HepG2 (cell line): ENCODE measurements around the gene SUSD3. TPM values are rescaled to one million over a fixed set of nuclear protein-coding genes. Genes with fewer than 3 reads are reported as not detected.

Experiments used
- ATAC-seq: fragments of 200-7000 bp; cut with Tn5 transposase; 3 replicates; pipeline ENCODE4 v1.9.1; 2020; ENCODE audit warnings: mild to moderate bottlenecking, moderate library complexity
- BruUV-seq: library from RNA; stranded (reverse); fragments of 400-500 nt; replicated peaks from 2 replicates; lab custom pipeline; 2021; lab: Mats Ljungman, UMichigan
- CTCF ChIA-PET: fragments of 300-600 bp; formaldehyde crosslinking; extraction: SDS; loops from one replicate; lab custom pipeline; 2021; ENCODE audit warnings: low total read pairs, inconsistent platforms, low intra/inter-chr PET ratio; lab: Yijun Ruan, JAX
- POLR2A ChIA-PET: fragments of 350-600 bp; sonication (Branson Sonifier 250); formaldehyde crosslinking; loops from one replicate; lab custom pipeline; 2020; ENCODE audit warnings: antibody characterized with exemption, inconsistent platforms; lab: Yijun Ruan, JAX
- DNase-seq: peaks from one replicate; pipeline ENCODE4 v3.0.0-alpha.2; 2015; ENCODE audit warnings: low spot score
- FAIRE-seq: peaks from 3 replicates; lab custom pipeline; 2011; peaks lifted over from hg19 to GRCh38; lab: Jason Lieb, UNC
- H2AFZ ChIP-seq: one replicate; pipeline ENCODE4 v1.6.1; 2011; ENCODE audit warnings: low read length, inconsistent platforms
- H3K27ac ChIP-seq: fragments of 300-600 bp; 3 replicates; pipeline ENCODE4 v1.8.0; 2011; ENCODE audit warnings: mixed run types, mild to moderate bottlenecking, mixed read lengths, low read length, inconsistent platforms; ENCODE audit not compliant: insufficient read depth; ENCODE audit errors: extremely low read length
- H3K27me3 ChIP-seq, 2 experiments: fragments of 200-600 bp in 1 of 2; 2 replicates in 1 of 2; 3 replicates in 1 of 2; pipeline versions ENCODE4 v1.6.0 to v1.8.0; 2011; ENCODE audit warnings: low read length in 2 of 2, mild to moderate bottlenecking in 2 of 2, moderate library complexity in 2 of 2, inconsistent platforms in 1 of 2; ENCODE audit not compliant: insufficient read depth in 2 of 2, control insufficient read depth in 1 of 2
- H3K36me3 ChIP-seq, 2 experiments: fragments of 200-600 bp in 1 of 2; replicated peaks in 1 of 2; 2 replicates in 1 of 2; 3 replicates in 1 of 2; pipeline versions ENCODE4 v1.5.1 to v1.8.0; 2011; ENCODE audit warnings: low read length in 2 of 2, inconsistent platforms in 1 of 2; ENCODE audit not compliant: insufficient read depth in 2 of 2, control insufficient read depth in 1 of 2
- H3K4me1 ChIP-seq: 2 replicates; pipeline ENCODE4 v1.5.1; 2012; ENCODE audit warnings: low read length, inconsistent platforms; ENCODE audit not compliant: insufficient read depth
- H3K4me2 ChIP-seq: 2 replicates; pipeline ENCODE4 v1.6.0; 2011; ENCODE audit warnings: low read depth, low read length, inconsistent platforms
- H3K4me3 ChIP-seq, 3 experiments: fragments of 200-600 bp in 1 of 3; sonication (generic), shearing (Covaris generic) in 1 of 3; replicated peaks in 1 of 3; 2 replicates each; pipeline ENCODE4 v1.5.1; 2011 to 2016; ENCODE audit warnings: low read length in 3 of 3, inconsistent platforms in 2 of 3, low read depth in 2 of 3, mild to moderate bottlenecking in 2 of 3, control low read depth in 1 of 3, mixed read lengths in 1 of 3; ENCODE audit not compliant: insufficient read depth in 1 of 3
- H3K79me2 ChIP-seq: one replicate; pipeline ENCODE4 v1.6.1; 2011; ENCODE audit warnings: low read length, inconsistent platforms; ENCODE audit not compliant: insufficient read depth
- H3K9ac ChIP-seq: 2 replicates; pipeline ENCODE4 v1.6.0; 2011; ENCODE audit warnings: mild to moderate bottlenecking, low read depth, low read length, inconsistent platforms; ENCODE audit not compliant: insufficient read depth
- H3K9me3 ChIP-seq: 2 replicates; pipeline ENCODE4 v1.5.1; 2012; ENCODE audit warnings: mild to moderate bottlenecking, low read length
- H4K20me1 ChIP-seq: 2 replicates; pipeline ENCODE4 v1.6.0; 2011; ENCODE audit warnings: inconsistent platforms, mild to moderate bottlenecking, low read length, moderate library complexity; ENCODE audit not compliant: insufficient read depth
- CHD2 ChIP-seq: IDR thresholded peaks from 2 replicates; pipeline ENCODE4 v1.6.1; 2011; ENCODE audit warnings: low read depth, low read length, improper control_type of control experiment
- FLYWCH1 ChIP-seq: sonication (generic); formaldehyde crosslinking; IDR thresholded peaks from 2 replicates; pipeline ENCODE4 v1.8.1; 2023; ENCODE audit warnings: mild to moderate bottlenecking, missing genetic modification reagents
- KAT2B ChIP-seq: fragments of 150-350 bp; IDR thresholded peaks from 2 replicates; pipeline ENCODE4 v1.6.1; 2014; ENCODE audit warnings: low read depth, low read length, borderline replicate concordance
- KDM1A ChIP-seq: IDR thresholded peaks from 2 replicates; pipeline ENCODE4 v1.6.1; 2016; ENCODE audit warnings: missing compliant biosample characterization
- PCBP2 ChIP-seq: fragments of 200-400 bp; formaldehyde crosslinking; optimal IDR thresholded peaks from 2 replicates; pipeline ENCODE3; 2018; ENCODE audit warnings: low read length, low read depth; ENCODE audit not compliant: poor library complexity, severe bottlenecking
- SMAD1 ChIP-seq: sonication (generic); formaldehyde crosslinking; IDR thresholded peaks from 2 replicates; pipeline ENCODE4 v1.4.0; 2020; ENCODE audit warnings: missing genetic modification reagents, low read depth, mild to moderate bottlenecking, borderline replicate concordance
- SRF ChIP-seq: IDR thresholded peaks from 2 replicates; pipeline ENCODE4 v1.6.1; 2011; ENCODE audit warnings: mild to moderate bottlenecking, low read depth, low read length, moderate library complexity
- ZFX ChIP-seq: sonication (generic); formaldehyde crosslinking; IDR thresholded peaks from 2 replicates; pipeline ENCODE4 v1.4.0; 2020; ENCODE audit warnings: mild to moderate bottlenecking, low read depth, missing genetic modification reagents, moderate library complexity
- ZNF296 ChIP-seq: sonication (generic); formaldehyde crosslinking; conservative IDR thresholded peaks from 2 replicates; pipeline ENCODE4 v1.5.0; 2020; ENCODE audit warnings: mild to moderate bottlenecking, missing genetic modification reagents
- ZNF430 ChIP-seq: sonication (generic); formaldehyde crosslinking; IDR thresholded peaks from 2 replicates; pipeline ENCODE4 v1.9.0; 2021; ENCODE audit warnings: mild to moderate bottlenecking, missing genetic modification reagents
- ZNF777 ChIP-seq: sonication (generic); formaldehyde crosslinking; IDR thresholded peaks from 2 replicates; pipeline ENCODE4 v1.4.0; 2020; ENCODE audit warnings: missing genetic modification reagents
- ZZZ3 ChIP-seq: sonication (generic); formaldehyde crosslinking; IDR thresholded peaks from 2 replicates; pipeline ENCODE4 v1.4.0; 2020; ENCODE audit warnings: missing genetic modification reagents, mild to moderate bottlenecking, borderline replicate concordance
- WGBS: methylation state at CpG from one replicate; pipeline ENCODE4 v1.1.6; 2017; ENCODE audit warnings: low lambda C conversion rate; 5-methylcytosine and 5-hydroxymethylcytosine counted together
- in situ Hi-C: cut with HindIII; loops from 2 replicates; pipeline ENCODE4 v1.10.0; 2017; ENCODE audit warnings: low pct_unique_long_range_greater_than_20kb; ENCODE audit not compliant: extremely low pct_ligation_motif_present
- intact Hi-C: fragments of 100-400 bp; cut with micrococcal nuclease; formaldehyde crosslinking; loops from one replicate; pipeline ENCODE4 v1.10.0; 2022; ENCODE audit not compliant: unreplicated experiment
- polyA plus RNA-seq, 8 experiments: library from polyadenylated mRNA; depleted of rRNA in 3 of 8; stranded (reverse) in 7 of 8; unstranded in 1 of 8; fragments of >200 nt; fragmentation: Illumina TruSeq in 4 of 8; extraction: Trizol in 4 of 8; gene quantifications; 2 replicates each; pipeline versions ENCODE4 v1.2.1 to v1.2.3, GENCODE V29; 2011 to 2016; ENCODE audit warnings: low read depth in 4 of 8, missing spikeins in 1 of 8, mixed read lengths in 1 of 8; ENCODE audit not compliant: insufficient read depth in 1 of 8
- total RNA-seq, 5 experiments: library from RNA; depleted of rRNA; stranded (reverse); fragments of >200 nt; fragmentation: Illumina TruSeq; extraction: Trizol; gene quantifications; 2 replicates each; pipeline ENCODE4 v1.2.3, GENCODE V29; 2016; ENCODE audit warnings: low read depth in 1 of 5
- TF ChIP-seq, protein P1 (sequence below): sonication (generic); formaldehyde crosslinking; IDR thresholded peaks from 2 replicates; pipeline ENCODE4 v1.4.0; 2020; ENCODE audit warnings: low read depth, mild to moderate bottlenecking, missing genetic modification reagents
- TF ChIP-seq, protein P2 (sequence below): sonication (generic); formaldehyde crosslinking; IDR thresholded peaks from 2 replicates; pipeline ENCODE4 v1.4.0; 2020; ENCODE audit warnings: missing genetic modification reagents
- TF ChIP-seq, protein P3 (sequence below): IDR thresholded peaks from 2 replicates; pipeline ENCODE4 v1.6.1; 2016; ENCODE audit warnings: mild to moderate bottlenecking, missing biosample characterization, missing genetic modification reagents
- TF ChIP-seq, protein P4 (sequence below): sonication (generic); formaldehyde crosslinking; IDR thresholded peaks from 2 replicates; pipeline ENCODE4 v1.5.1; 2020; ENCODE audit warnings: mild to moderate bottlenecking, moderate library complexity, missing genetic modification reagents

SUSD3 gene
- total and polyA plus RNA-seq, 2 of the 13 experiments (the other 11 are each of a cell fraction or from before 2014, with no cell fraction given) = 7.0 to 9.1 TPM

DNA sequence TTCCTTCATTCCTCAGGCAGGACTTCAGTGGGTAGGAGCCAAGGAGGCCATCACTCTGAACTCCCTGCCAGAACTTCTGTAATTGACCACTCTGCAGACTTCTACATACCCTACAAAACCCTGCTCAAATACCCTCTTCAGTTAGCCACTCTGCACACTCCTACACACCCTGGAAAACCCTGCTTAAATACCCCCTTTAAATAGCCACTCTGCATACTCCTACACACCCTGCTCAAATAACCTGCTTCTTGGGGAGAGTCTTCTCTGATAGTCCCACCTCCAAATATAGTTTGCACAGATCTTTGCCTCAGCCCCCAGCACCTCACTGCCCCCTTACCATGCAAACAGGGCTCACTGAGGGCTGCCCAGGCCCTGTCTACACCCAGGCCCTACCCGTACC lies 18.9 kb downstream of the SUSD3 start (continued):
- TF ChIP-seq ZZZ3 (CRISPR knock-in tag) = no peak
- no peak for TF ChIP-seq ZNF430 (CRISPR knock-in tag)
- TF ChIP-seq, protein P1, sequence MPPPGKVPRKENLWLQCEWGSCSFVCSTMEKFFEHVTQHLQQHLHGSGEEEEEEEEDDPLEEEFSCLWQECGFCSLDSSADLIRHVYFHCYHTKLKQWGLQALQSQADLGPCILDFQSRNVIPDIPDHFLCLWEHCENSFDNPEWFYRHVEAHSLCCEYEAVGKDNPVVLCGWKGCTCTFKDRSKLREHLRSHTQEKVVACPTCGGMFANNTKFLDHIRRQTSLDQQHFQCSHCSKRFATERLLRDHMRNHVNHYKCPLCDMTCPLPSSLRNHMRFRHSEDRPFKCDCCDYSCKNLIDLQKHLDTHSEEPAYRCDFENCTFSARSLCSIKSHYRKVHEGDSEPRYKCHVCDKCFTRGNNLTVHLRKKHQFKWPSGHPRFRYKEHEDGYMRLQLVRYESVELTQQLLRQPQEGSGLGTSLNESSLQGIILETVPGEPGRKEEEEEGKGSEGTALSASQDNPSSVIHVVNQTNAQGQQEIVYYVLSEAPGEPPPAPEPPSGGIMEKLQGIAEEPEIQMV (CRISPR knock-in tag) = no peak
- no peak for TF ChIP-seq ZNF777
- no peak for TF ChIP-seq PCBP2
- no peak for TF ChIP-seq CHD2
- TF ChIP-seq, protein P2, sequence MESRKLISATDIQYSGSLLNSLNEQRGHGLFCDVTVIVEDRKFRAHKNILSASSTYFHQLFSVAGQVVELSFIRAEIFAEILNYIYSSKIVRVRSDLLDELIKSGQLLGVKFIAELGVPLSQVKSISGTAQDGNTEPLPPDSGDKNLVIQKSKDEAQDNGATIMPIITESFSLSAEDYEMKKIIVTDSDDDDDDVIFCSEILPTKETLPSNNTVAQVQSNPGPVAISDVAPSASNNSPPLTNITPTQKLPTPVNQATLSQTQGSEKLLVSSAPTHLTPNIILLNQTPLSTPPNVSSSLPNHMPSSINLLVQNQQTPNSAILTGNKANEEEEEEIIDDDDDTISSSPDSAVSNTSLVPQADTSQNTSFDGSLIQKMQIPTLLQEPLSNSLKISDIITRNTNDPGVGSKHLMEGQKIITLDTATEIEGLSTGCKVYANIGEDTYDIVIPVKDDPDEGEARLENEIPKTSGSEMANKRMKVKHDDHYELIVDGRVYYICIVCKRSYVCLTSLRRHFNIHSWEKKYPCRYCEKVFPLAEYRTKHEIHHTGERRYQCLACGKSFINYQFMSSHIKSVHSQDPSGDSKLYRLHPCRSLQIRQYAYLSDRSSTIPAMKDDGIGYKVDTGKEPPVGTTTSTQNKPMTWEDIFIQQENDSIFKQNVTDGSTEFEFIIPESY (CRISPR knock-in tag) = no peak
- no peak for TF ChIP-seq ZFX (CRISPR knock-in tag)
- TF ChIP-seq SMAD1 (CRISPR knock-in tag) = no peak
- TF ChIP-seq, all 625 proteins: peak for 0

DNA sequence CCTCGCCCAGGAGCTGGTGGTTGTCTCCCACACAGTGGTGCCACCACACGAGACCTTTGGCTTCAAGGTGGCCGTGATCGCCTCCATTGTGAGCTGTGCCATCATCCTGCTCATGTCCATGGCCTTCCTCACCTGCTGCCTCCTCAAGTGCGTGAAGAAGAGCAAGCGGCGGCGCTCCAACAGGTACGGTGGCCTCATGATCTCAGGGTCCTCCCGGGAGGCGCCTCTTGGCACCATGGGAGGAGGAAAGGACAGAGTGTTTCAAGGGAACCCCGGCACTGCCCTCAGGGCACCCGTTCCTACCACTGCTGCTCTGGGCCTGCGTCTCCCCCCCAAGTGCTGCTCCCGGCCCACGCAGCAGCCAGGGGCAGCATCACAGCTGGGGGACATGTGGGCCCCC lies 19.3 kb downstream of the SUSD3 start:
- no peak for FAIRE-seq
- BruUV-seq = no TSS peak
- DNase-seq = no peak
- Histone ChIP-seq H4K20me1 (no peaks in the 10 kb centered on the region), H3K9me3 (no peaks in the 10 kb centered on the region), H3K4me2 (no peak overlapping the region), H3K4me1 (peaks cover 8% of the 10 kb centered on the region; the same call in 1 of the 2 replicates), H3K4me3 (no peak overlapping the region), H2AFZ (no peak overlapping the region), H3K79me2 (no peaks in the 10 kb centered on the region), H3K27ac (no peak overlapping the region), H3K27me3 (no peaks in the 10 kb centered on the region), H3K9ac (no peak overlapping the region), H3K36me3 (no peaks in the 10 kb centered on the region)
- in situ Hi-C loops = no loop called here
- no peak for ATAC-seq
- POLR2A ChIA-PET = no interaction called here
- intact Hi-C loops = no loop called here
- CTCF ChIA-PET = no interaction called here
- WGBS = 75% methylated on average over 11 of the region's 16 CpGs
- TF ChIP-seq, protein P3, sequence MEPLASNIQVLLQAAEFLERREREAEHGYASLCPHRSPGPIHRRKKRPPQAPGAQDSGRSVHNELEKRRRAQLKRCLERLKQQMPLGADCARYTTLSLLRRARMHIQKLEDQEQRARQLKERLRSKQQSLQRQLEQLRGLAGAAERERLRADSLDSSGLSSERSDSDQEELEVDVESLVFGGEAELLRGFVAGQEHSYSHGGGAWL = no peak
- TF ChIP-seq, protein P4, sequence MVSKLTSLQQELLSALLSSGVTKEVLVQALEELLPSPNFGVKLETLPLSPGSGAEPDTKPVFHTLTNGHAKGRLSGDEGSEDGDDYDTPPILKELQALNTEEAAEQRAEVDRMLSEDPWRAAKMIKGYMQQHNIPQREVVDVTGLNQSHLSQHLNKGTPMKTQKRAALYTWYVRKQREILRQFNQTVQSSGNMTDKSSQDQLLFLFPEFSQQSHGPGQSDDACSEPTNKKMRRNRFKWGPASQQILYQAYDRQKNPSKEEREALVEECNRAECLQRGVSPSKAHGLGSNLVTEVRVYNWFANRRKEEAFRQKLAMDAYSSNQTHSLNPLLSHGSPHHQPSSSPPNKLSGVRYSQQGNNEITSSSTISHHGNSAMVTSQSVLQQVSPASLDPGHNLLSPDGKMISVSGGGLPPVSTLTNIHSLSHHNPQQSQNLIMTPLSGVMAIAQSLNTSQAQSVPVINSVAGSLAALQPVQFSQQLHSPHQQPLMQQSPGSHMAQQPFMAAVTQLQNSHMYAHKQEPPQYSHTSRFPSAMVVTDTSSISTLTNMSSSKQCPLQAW (CRISPR knock-in tag) = no peak
- TF ChIP-seq KDM1A (CRISPR knock-in tag) (no peak), FLYWCH1 (CRISPR knock-in tag) (no peak), KAT2B (no peak), SRF (no peak), ZNF296 (CRISPR knock-in tag) (no peak)
